SK-N-MC (cell line): ENCODE results near the gene JPH2.

ENCODE experiments used
- DNase-seq: peaks from one replicate; pipeline ENCODE4 v3.0.0-alpha.2; 2011; ENCODE audit warnings: low read depth, low spot score
- H3K27ac ChIP-seq: fragments of 200-600 bp; sonication (generic); 2 replicates; pipeline ENCODE4 v1.5.1; 2016; ENCODE audit warnings: mixed run types
- H3K36me3 ChIP-seq: fragments of 200-600 bp; sonication (generic); 2 replicates; pipeline ENCODE4 v1.6.1; 2017; ENCODE audit warnings: antibody characterized with exemption, low read length, mixed read lengths; ENCODE audit not compliant: insufficient read depth
- H3K4me3 ChIP-seq: fragments of 200-600 bp; sonication (generic); 2 replicates; pipeline ENCODE4 v1.5.1; 2016
- H3K9ac ChIP-seq: fragments of 200-600 bp; sonication (generic); 2 replicates; pipeline ENCODE4 v1.8.0; 2017; ENCODE audit warnings: mixed run types, mixed read lengths; ENCODE audit not compliant: insufficient read length
- H3K9me3 ChIP-seq: fragments of 200-600 bp; sonication (generic); 2 replicates; pipeline ENCODE4 v1.6.1; 2017; ENCODE audit warnings: low read depth, mild to moderate bottlenecking, antibody characterized with exemption, low read length, moderate library complexity, mixed read lengths
- EZH2 ChIP-seq: fragments of 200-600 bp; sonication (generic); IDR thresholded peaks from one replicate; pipeline ENCODE4 v1.6.1; 2017; ENCODE audit warnings: antibody characterized with exemption
- FOXP2 ChIP-seq: optimal IDR thresholded peaks from 2 replicates; pipeline ENCODE3; 2011; ENCODE audit warnings: mild to moderate bottlenecking, moderate library complexity; ENCODE audit not compliant: insufficient read depth; ENCODE audit errors: extremely low read length, control extremely low read depth
- POLR2AphosphoS5 ChIP-seq: IDR thresholded peaks from 2 replicates; pipeline ENCODE4 v1.6.1; 2012; ENCODE audit warnings: mild to moderate bottlenecking, low read depth, low read length, borderline replicate concordance

Gene JPH2

GRCh38 chr20:44207126-44207723 is 20.2 kb upstream of the JPH2 start:
- Histone ChIP-seq H3K9me3 (no peaks in the 10 kb centered on the region), H3K9ac (peak overlapping the region; percentile 31)

GRCh38 chr20:44206132-44206531 is 19.1 kb upstream of the JPH2 start:
- Histone ChIP-seq H3K36me3 (peaks cover 44% of the 10 kb centered on the region), H3K4me3 (no peak overlapping the region), H3K9ac (no peak overlapping the region), H3K9me3 (no peaks in the 10 kb centered on the region), H3K27ac (no peak overlapping the region)
- TF ChIP-seq EZH2 = no peak
- no peak for TF ChIP-seq POLR2AphosphoS5
- TF ChIP-seq FOXP2 = no peak
- DNase-seq = no peak

More at GRCh38 chr20:44207126-44207723, 20.2 kb upstream of the JPH2 start:
- peaks cover 33% of the 10 kb centered on the region for H3K36me3 ChIP-seq
- no peak for DNase-seq
- H3K27ac ChIP-seq = peak overlapping the region; percentile 53
- no peak overlapping the region for H3K4me3 ChIP-seq
- TF ChIP-seq EZH2 (no peak), POLR2AphosphoS5 (no peak), FOXP2 (no peak)

GRCh38 chr20:44204832-44205215 is 17.8 kb upstream of the JPH2 start:
- Histone ChIP-seq H3K36me3 (peaks cover 57% of the 10 kb centered on the region), H3K27ac (peak overlapping the region; percentile 74; the same call in 1 of the 2 replicates), H3K9ac (no peak overlapping the region), H3K9me3 (no peaks in the 10 kb centered on the region), H3K4me3 (no peak overlapping the region)
- DNase-seq = no peak
- no peak for TF ChIP-seq EZH2
- TF ChIP-seq POLR2AphosphoS5 = no peak
- TF ChIP-seq FOXP2 = no peak

- H3K36me3 ChIP-seq = peaks cover 62% of the 10 kb centered on the region
- peak overlapping the region; percentile 74; the same call in 1 of the 2 replicates for H3K27ac ChIP-seq
- no peak for DNase-seq
Measured at GRCh38 chr20:44204156-44204831, 17.3 kb upstream of the JPH2 start.

GRCh38 chr20:44203161-44203560 is 16.2 kb upstream of the JPH2 start:
- Histone ChIP-seq H3K36me3 (peaks cover 69% of the 10 kb centered on the region), H3K27ac (0 out of 2 replicates have a peak overlapping the region, but pooled peaks have one; percentile 74), H3K4me3 (no peak overlapping the region), H3K9me3 (no peaks in the 10 kb centered on the region), H3K9ac (no peak overlapping the region)
- no peak for TF ChIP-seq POLR2AphosphoS5
- TF ChIP-seq FOXP2 = no peak
- no peak for TF ChIP-seq EZH2
- DNase-seq = no peak

More at GRCh38 chr20:44204156-44204831, 17.3 kb upstream of the JPH2 start:
- Histone ChIP-seq H3K9me3 (no peaks in the 10 kb centered on the region), H3K4me3 (no peak overlapping the region), H3K9ac (peak overlapping the region; percentile 43)
- TF ChIP-seq FOXP2 (no peak), POLR2AphosphoS5 (no peak)

GRCh38 chr20:44200983-44201382 is 14.0 kb upstream of the JPH2 start:
- TF ChIP-seq POLR2AphosphoS5 (no peak), FOXP2 (no peak), EZH2 (no peak)
- Histone ChIP-seq H3K4me3 (no peak overlapping the region), H3K27ac (no peak overlapping the region), H3K9ac (no peak overlapping the region), H3K9me3 (no peaks in the 10 kb centered on the region), H3K36me3 (peaks cover 84% of the 10 kb centered on the region)
- no peak for DNase-seq

- no peak overlapping the region for H3K4me3 ChIP-seq
- peaks cover 80% of the 10 kb centered on the region for H3K36me3 ChIP-seq
Measured at GRCh38 chr20:44200371-44200770, 13.4 kb upstream of the JPH2 start.

GRCh38 chr20:44199877-44200276 is 12.9 kb upstream of the JPH2 start:
- no peak overlapping the region for H3K4me3 ChIP-seq
- no peak overlapping the region for H3K27ac ChIP-seq
- TF ChIP-seq EZH2 = no peak
- no peak for TF ChIP-seq POLR2AphosphoS5
- no peak for TF ChIP-seq FOXP2
- DNase-seq = no peak
- no peak overlapping the region for H3K9ac ChIP-seq
- peaks cover 75% of the 10 kb centered on the region for H3K36me3 ChIP-seq
- H3K9me3 ChIP-seq = no peaks in the 10 kb centered on the region

More at GRCh38 chr20:44200371-44200770, 13.4 kb upstream of the JPH2 start:
- Histone ChIP-seq H3K9me3 (no peaks in the 10 kb centered on the region), H3K9ac (no peak overlapping the region), H3K27ac (no peak overlapping the region)
- TF ChIP-seq POLR2AphosphoS5 = no peak
- no peak for TF ChIP-seq FOXP2
- no peak for TF ChIP-seq EZH2
- DNase-seq = no peak
